Measurements from ENCODE around the gene TFF3. TPM values are rescaled to one million over a fixed set of nuclear protein-coding genes. Genes with fewer than 3 reads are reported as not detected.

The TFF3 gene
- total and polyA plus RNA-seq, 2 of the 13 experiments (the other 11 are each of a cell fraction or from before 2014, with no cell fraction given) = 14.2 to 26.9 TPM

DNA sequence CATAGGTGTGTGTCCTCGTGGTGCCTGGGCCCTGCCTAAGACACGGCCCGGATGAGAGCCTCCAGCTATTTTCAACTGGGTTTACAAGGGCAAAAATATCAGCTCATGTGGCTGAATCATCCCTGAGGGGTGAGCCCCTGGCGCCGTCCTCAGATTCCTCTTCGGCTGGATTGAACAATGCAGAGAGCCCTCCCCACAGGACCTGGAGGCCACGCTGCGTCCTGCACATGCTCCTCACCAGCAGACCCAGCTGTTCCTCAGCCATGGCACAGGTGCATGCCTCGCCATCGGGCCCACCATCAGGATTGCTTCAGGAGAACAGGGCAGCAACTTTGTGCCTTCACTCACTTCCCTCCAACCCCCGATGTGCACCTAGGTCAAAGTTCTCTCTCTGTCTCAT lies 35.3 kb downstream of the TFF3 start:
- Histone ChIP-seq H3K9ac (ENCODE audit: insufficient read depth, low read depth, low read length) (no peak overlapping the region), H3K4me1 (ENCODE audit: insufficient read depth, low read length) (no peaks in the 10 kb centered on the region), H3K9me3 (ENCODE audit: low read length) (no peaks in the 10 kb centered on the region), H2AFZ (ENCODE audit: low read length) (no peak overlapping the region), H3K4me3 (replicated peaks in 1 of 3; ENCODE audit: insufficient read depth in 1 of 3, low read depth in 2 of 3, low read length in 3 of 3) (no peak overlapping the region), H3K27me3 (ENCODE audit: control insufficient read depth in 1 of 2, insufficient read depth in 2 of 2, low read length in 2 of 2) (peaks cover 6 to 48% of the 10 kb centered on the region in 2 experiments), H3K27ac (ENCODE audit: extremely low read length, insufficient read depth, low read length) (no peak overlapping the region), H3K79me2 (ENCODE audit: insufficient read depth, low read length) (no peaks in the 10 kb centered on the region), H3K4me2 (ENCODE audit: low read depth, low read length) (no peak overlapping the region), H3K36me3 (replicated peaks in 1 of 2; ENCODE audit: control insufficient read depth in 1 of 2, insufficient read depth in 2 of 2, low read length in 2 of 2) (no peaks in the 10 kb centered on the region), H4K20me1 (ENCODE audit: insufficient read depth, low read length) (no peaks in the 10 kb centered on the region)
- in situ Hi-C loops (cut with HindIII; ENCODE audit: extremely low pct_ligation_motif_present, low pct_unique_long_range_greater_than_20kb) = no loop called here
- 67% methylated on average over 3 of the region's 11 CpGs for WGBS (ENCODE audit: low lambda C conversion rate)
- ATAC-seq (no peak), FAIRE-seq (no peak), DNase-seq (ENCODE audit: low spot score) (no peak)
- TF ChIP-seq, protein P1, sequence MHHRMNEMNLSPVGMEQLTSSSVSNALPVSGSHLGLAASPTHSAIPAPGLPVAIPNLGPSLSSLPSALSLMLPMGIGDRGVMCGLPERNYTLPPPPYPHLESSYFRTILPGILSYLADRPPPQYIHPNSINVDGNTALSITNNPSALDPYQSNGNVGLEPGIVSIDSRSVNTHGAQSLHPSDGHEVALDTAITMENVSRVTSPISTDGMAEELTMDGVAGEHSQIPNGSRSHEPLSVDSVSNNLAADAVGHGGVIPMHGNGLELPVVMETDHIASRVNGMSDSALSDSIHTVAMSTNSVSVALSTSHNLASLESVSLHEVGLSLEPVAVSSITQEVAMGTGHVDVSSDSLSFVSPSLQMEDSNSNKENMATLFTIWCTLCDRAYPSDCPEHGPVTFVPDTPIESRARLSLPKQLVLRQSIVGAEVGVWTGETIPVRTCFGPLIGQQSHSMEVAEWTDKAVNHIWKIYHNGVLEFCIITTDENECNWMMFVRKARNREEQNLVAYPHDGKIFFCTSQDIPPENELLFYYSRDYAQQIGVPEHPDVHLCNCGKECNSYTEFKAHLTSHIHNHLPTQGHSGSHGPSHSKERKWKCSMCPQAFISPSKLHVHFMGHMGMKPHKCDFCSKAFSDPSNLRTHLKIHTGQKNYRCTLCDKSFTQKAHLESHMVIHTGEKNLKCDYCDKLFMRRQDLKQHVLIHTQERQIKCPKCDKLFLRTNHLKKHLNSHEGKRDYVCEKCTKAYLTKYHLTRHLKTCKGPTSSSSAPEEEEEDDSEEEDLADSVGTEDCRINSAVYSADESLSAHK (CRISPR knock-in tag; IDR thresholded peaks at IDR 0.05; ENCODE audit: borderline replicate concordance) = no peak
- TF ChIP-seq PHF5A (CRISPR knock-in tag; IDR thresholded peaks at IDR 0.05; ENCODE audit: low read depth, unreplicated experiment) (no peak), GTF3A (CRISPR knock-in tag; conservative IDR thresholded peaks at IDR 0.05) (no peak), ATM (IDR thresholded peaks at IDR 0.05; ENCODE audit: borderline replicate concordance) (no peak), ZNF530 (CRISPR knock-in tag; IDR thresholded peaks at IDR 0.05; ENCODE audit: low read depth) (no peak)
- intact Hi-C loops (cut with micrococcal nuclease; ENCODE audit: unreplicated experiment) = no loop called here
- ChIA-PET POLR2A (no interaction called here), CTCF (ENCODE audit: low intra/inter-chr PET ratio, low total read pairs) (no interaction called here)
- no TSS peak for BruUV-seq (replicated peaks)

GRCh38 chr21:42279341-42279871 lies 35.8 kb downstream of the TFF3 start:
- POLR2A ChIA-PET = no interaction called here
- Histone ChIP-seq H3K4me3 (replicated peaks in 1 of 3; ENCODE audit: insufficient read depth in 1 of 3, low read depth in 2 of 3, low read length in 3 of 3) (no peak overlapping the region), H3K36me3 (replicated peaks in 1 of 2; ENCODE audit: control insufficient read depth in 1 of 2, insufficient read depth in 2 of 2, low read length in 2 of 2) (no peaks in the 10 kb centered on the region), H3K9me3 (ENCODE audit: low read length) (no peaks in the 10 kb centered on the region), H3K27ac (ENCODE audit: extremely low read length, insufficient read depth, low read length) (no peak overlapping the region), H3K9ac (ENCODE audit: insufficient read depth, low read depth, low read length) (no peak overlapping the region), H2AFZ (ENCODE audit: low read length) (no peak overlapping the region), H3K4me2 (ENCODE audit: low read depth, low read length) (no peak overlapping the region), H3K79me2 (ENCODE audit: insufficient read depth, low read length) (no peaks in the 10 kb centered on the region), H4K20me1 (ENCODE audit: insufficient read depth, low read length) (no peaks in the 10 kb centered on the region), H3K27me3 (ENCODE audit: control insufficient read depth in 1 of 2, insufficient read depth in 2 of 2, low read length in 2 of 2) (peaks cover 6 to 49% of the 10 kb centered on the region in 2 experiments), H3K4me1 (ENCODE audit: insufficient read depth, low read length) (no peaks in the 10 kb centered on the region)
- CTCF ChIA-PET (ENCODE audit: low intra/inter-chr PET ratio, low total read pairs) = no interaction called here
- BruUV-seq (replicated peaks) = no TSS peak
- intact Hi-C loops (cut with micrococcal nuclease; ENCODE audit: unreplicated experiment) (no loop called here), in situ Hi-C loops (cut with HindIII; ENCODE audit: extremely low pct_ligation_motif_present, low pct_unique_long_range_greater_than_20kb) (no loop called here)
- no CpG with 5 or more reads among the region's 20 CpGs for WGBS (ENCODE audit: low lambda C conversion rate)
- no peak for ATAC-seq
- FAIRE-seq = no peak
- DNase-seq (ENCODE audit: low spot score) = no peak
- TF ChIP-seq JUN (CRISPR knock-in tag; IDR thresholded peaks at IDR 0.05) (no peak), MEIS1 (CRISPR knock-in tag; IDR thresholded peaks at IDR 0.05; ENCODE audit: borderline replicate concordance) (no peak), GTF3A (CRISPR knock-in tag; conservative IDR thresholded peaks at IDR 0.05) (no peak), IRF2 (CRISPR knock-in tag; IDR thresholded peaks at IDR 0.05) (no peak)
- TF ChIP-seq, protein P2, sequence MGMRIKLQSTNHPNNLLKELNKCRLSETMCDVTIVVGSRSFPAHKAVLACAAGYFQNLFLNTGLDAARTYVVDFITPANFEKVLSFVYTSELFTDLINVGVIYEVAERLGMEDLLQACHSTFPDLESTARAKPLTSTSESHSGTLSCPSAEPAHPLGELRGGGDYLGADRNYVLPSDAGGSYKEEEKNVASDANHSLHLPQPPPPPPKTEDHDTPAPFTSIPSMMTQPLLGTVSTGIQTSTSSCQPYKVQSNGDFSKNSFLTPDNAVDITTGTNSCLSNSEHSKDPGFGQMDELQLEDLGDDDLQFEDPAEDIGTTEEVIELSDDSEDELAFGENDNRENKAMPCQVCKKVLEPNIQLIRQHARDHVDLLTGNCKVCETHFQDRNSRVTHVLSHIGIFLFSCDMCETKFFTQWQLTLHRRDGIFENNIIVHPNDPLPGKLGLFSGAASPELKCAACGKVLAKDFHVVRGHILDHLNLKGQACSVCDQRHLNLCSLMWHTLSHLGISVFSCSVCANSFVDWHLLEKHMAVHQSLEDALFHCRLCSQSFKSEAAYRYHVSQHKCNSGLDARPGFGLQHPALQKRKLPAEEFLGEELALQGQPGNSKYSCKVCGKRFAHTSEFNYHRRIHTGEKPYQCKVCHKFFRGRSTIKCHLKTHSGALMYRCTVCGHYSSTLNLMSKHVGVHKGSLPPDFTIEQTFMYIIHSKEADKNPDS (CRISPR knock-in tag; IDR thresholded peaks at IDR 0.05) = no peak
- TF ChIP-seq, protein P3, sequence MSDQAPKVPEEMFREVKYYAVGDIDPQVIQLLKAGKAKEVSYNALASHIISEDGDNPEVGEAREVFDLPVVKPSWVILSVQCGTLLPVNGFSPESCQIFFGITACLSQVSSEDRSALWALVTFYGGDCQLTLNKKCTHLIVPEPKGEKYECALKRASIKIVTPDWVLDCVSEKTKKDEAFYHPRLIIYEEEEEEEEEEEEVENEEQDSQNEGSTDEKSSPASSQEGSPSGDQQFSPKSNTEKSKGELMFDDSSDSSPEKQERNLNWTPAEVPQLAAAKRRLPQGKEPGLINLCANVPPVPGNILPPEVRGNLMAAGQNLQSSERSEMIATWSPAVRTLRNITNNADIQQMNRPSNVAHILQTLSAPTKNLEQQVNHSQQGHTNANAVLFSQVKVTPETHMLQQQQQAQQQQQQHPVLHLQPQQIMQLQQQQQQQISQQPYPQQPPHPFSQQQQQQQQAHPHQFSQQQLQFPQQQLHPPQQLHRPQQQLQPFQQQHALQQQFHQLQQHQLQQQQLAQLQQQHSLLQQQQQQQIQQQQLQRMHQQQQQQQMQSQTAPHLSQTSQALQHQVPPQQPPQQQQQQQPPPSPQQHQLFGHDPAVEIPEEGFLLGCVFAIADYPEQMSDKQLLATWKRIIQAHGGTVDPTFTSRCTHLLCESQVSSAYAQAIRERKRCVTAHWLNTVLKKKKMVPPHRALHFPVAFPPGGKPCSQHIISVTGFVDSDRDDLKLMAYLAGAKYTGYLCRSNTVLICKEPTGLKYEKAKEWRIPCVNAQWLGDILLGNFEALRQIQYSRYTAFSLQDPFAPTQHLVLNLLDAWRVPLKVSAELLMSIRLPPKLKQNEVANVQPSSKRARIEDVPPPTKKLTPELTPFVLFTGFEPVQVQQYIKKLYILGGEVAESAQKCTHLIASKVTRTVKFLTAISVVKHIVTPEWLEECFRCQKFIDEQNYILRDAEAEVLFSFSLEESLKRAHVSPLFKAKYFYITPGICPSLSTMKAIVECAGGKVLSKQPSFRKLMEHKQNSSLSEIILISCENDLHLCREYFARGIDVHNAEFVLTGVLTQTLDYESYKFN (CRISPR knock-in tag; conservative IDR thresholded peaks at IDR 0.05) = no peak
